SJSA1 (cell line): ENCODE results near the gene TMED10. TPM values are rescaled to one million over a fixed set of nuclear protein-coding genes. Genes with fewer than 3 reads are reported as not detected.

Experiments used
- DNase-seq, 2 experiments: peaks; one replicate each; pipeline ENCODE4 v3.0.0-alpha.2; 2015 to 2020; ENCODE audit warnings: low spot score in 2 of 2, low read depth in 1 of 2
- H3K27ac ChIP-seq: fragments of 250-450 bp; sonication (Bioruptor Pico); 2 replicates; pipeline ENCODE4 v1.5.1; 2020; ENCODE audit warnings: mild to moderate bottlenecking, moderate library complexity
- H3K27me3 ChIP-seq: fragments of 250-450 bp; sonication (Bioruptor Pico); replicated peaks from 2 replicates; pipeline ENCODE4 v1.5.1; 2020; ENCODE audit warnings: mild to moderate bottlenecking, moderate library complexity
- H3K36me3 ChIP-seq: fragments of 250-450 bp; sonication (Bioruptor Pico); 2 replicates; pipeline ENCODE4 v1.5.1; 2020; ENCODE audit warnings: mild to moderate bottlenecking
- H3K4me1 ChIP-seq: fragments of 250-450 bp; sonication (Bioruptor Pico); replicated peaks from 2 replicates; pipeline ENCODE4 v1.6.1; 2021; ENCODE audit warnings: mild to moderate bottlenecking
- H3K4me3 ChIP-seq: fragments of 250-450 bp; sonication (Bioruptor Pico); 2 replicates; pipeline ENCODE4 v1.5.1; 2020; ENCODE audit warnings: mild to moderate bottlenecking
- H3K9me3 ChIP-seq: fragments of 250-450 bp; sonication (Bioruptor Pico); replicated peaks from 2 replicates; pipeline ENCODE4 v1.5.1; 2020; ENCODE audit warnings: mild to moderate bottlenecking
- total RNA-seq: library from RNA; depleted of rRNA; stranded (reverse); fragments of >200 nt; shearing (Covaris generic); gene quantifications from 2 replicates; pipeline ENCODE4 v1.2.3, GENCODE V29; 2014; rRNA removed

The TMED10 gene
- total RNA-seq, 1 experiment from 2014 or later, result 203 TPM

GRCh38 chr14:75092698-75093097, 83.7 kb downstream of the TMED10 start:
- Histone ChIP-seq H3K27me3 (no peaks in the 10 kb centered on the region), H3K36me3 (peaks cover 35% of the 10 kb centered on the region), H3K27ac (no peak overlapping the region), H3K4me1 (no peaks in the 10 kb centered on the region), H3K4me3 (no peak overlapping the region), H3K9me3 (no peaks in the 10 kb centered on the region)
- no peak for DNase-seq

GRCh38 chr14:75091251-75091650, 85.2 kb downstream of the TMED10 start:
- H3K4me1 ChIP-seq, result no peaks in the 10 kb centered on the region
- no peak for DNase-seq
- H3K36me3 ChIP-seq, result peaks cover 41% of the 10 kb centered on the region
- H3K9me3 ChIP-seq, result no peaks in the 10 kb centered on the region
- no peak overlapping the region for H3K27ac ChIP-seq
- no peaks in the 10 kb centered on the region for H3K27me3 ChIP-seq
- H3K4me3 ChIP-seq, result no peak overlapping the region

GRCh38 chr14:75090353-75090752, 86.1 kb downstream of the TMED10 start:
- H3K4me1 ChIP-seq, result no peaks in the 10 kb centered on the region
- H3K9me3 ChIP-seq, result no peaks in the 10 kb centered on the region
- peaks cover 46% of the 10 kb centered on the region for H3K36me3 ChIP-seq
- DNase-seq, result no peak
- H3K4me3 ChIP-seq, result no peak overlapping the region
- no peak overlapping the region for H3K27ac ChIP-seq
- H3K27me3 ChIP-seq, result no peaks in the 10 kb centered on the region

- Histone ChIP-seq H3K27ac (no peak overlapping the region), H3K27me3 (no peaks in the 10 kb centered on the region), H3K36me3 (peaks cover 46% of the 10 kb centered on the region), H3K4me1 (no peaks in the 10 kb centered on the region), H3K9me3 (no peaks in the 10 kb centered on the region), H3K4me3 (no peak overlapping the region)
- DNase-seq, result peak; percentile 42 to 56
Measured at GRCh38 chr14:75088566-75089373, 87.6 kb downstream of the TMED10 start.

GRCh38 chr14:75088153-75088552, 88.3 kb downstream of the TMED10 start:
- Histone ChIP-seq H3K36me3 (peaks cover 50% of the 10 kb centered on the region), H3K27me3 (no peaks in the 10 kb centered on the region), H3K27ac (no peak overlapping the region), H3K4me1 (no peaks in the 10 kb centered on the region), H3K9me3 (no peaks in the 10 kb centered on the region), H3K4me3 (no peak overlapping the region)
- DNase-seq, result no peak

GRCh38 chr14:75084513-75084912, 91.9 kb downstream of the TMED10 start:
- DNase-seq, result no peak

GRCh38 chr14:75083271-75083670, 93.1 kb downstream of the TMED10 start:
- Histone ChIP-seq H3K27me3 (no peaks in the 10 kb centered on the region), H3K4me3 (no peak overlapping the region), H3K9me3 (no peaks in the 10 kb centered on the region), H3K36me3 (peaks cover 58% of the 10 kb centered on the region), H3K27ac (no peak overlapping the region), H3K4me1 (no peaks in the 10 kb centered on the region)
- DNase-seq, result no peak

More at GRCh38 chr14:75084513-75084912, 91.9 kb downstream of the TMED10 start:
- H3K27ac ChIP-seq, result no peak overlapping the region
- no peaks in the 10 kb centered on the region for H3K27me3 ChIP-seq
- H3K36me3 ChIP-seq, result peaks cover 61% of the 10 kb centered on the region
- no peak overlapping the region for H3K4me3 ChIP-seq
- no peaks in the 10 kb centered on the region for H3K9me3 ChIP-seq
- no peaks in the 10 kb centered on the region for H3K4me1 ChIP-seq

- H3K27ac ChIP-seq, result no peak overlapping the region
Measured at GRCh38 chr14:75081660-75082229, 94.7 kb downstream of the TMED10 start.

More at GRCh38 chr14:75081660-75082229, 94.7 kb downstream of the TMED10 start:
- no peaks in the 10 kb centered on the region for H3K4me1 ChIP-seq
- peaks cover 43% of the 10 kb centered on the region for H3K36me3 ChIP-seq
- H3K4me3 ChIP-seq, result no peak overlapping the region
- no peaks in the 10 kb centered on the region for H3K9me3 ChIP-seq
- no peak for DNase-seq
- H3K27me3 ChIP-seq, result no peaks in the 10 kb centered on the region

Other genes with a start within 250 kb of the TMED10 start
- 0.79 and 1.6 TPM in 2 replicates for gene PGF, start 221.0 kb downstream of the TMED10 start, total RNA-seq
- 43.5 and 46.5 TPM in 2 replicates for gene EIF2B2, start 173.7 kb downstream of the TMED10 start, total RNA-seq
- 10.3 and 20.6 TPM in 2 replicates for gene MLH3, start 125.1 kb downstream of the TMED10 start, total RNA-seq
- gene ACYP1, start 112.6 kb downstream of the TMED10 start, total RNA-seq, result 11.5 and 29.5 TPM in 2 replicates
- 0.34 and 5.5 TPM in 2 replicates for gene ZC2HC1C, start 107.0 kb downstream of the TMED10 start, total RNA-seq
- 15.3 and 26.1 TPM in 2 replicates for gene NEK9, start 49.6 kb downstream of the TMED10 start, total RNA-seq
- gene FOS, start 102.2 kb upstream of the TMED10 start, total RNA-seq, result 6.6 and 7.9 TPM in 2 replicates